Testis (tissue), 2 donors: ENCODE data around the gene CACNA2D3.

Experiments used
- POLR2A ChIP-seq: fragments of 450-650 bp; IDR thresholded peaks from one replicate; pipeline ENCODE4 v1.6.1; 2017; ENCODE audit warnings: antibody characterized with exemption, mild to moderate bottlenecking, moderate library complexity
- TF ChIP-seq, protein P1 (sequence below), 3 experiments: fragments of 450-650 bp in 2 of 3; fragments of 200-600 bp in 1 of 3; sonication (generic) in 1 of 3; IDR thresholded peaks; one replicate each; pipeline ENCODE4 v1.5.1; 2016 to 2019; ENCODE audit warnings: antibody characterized with exemption in 3 of 3, mild to moderate bottlenecking in 2 of 3, moderate library complexity in 1 of 3

DNA sequence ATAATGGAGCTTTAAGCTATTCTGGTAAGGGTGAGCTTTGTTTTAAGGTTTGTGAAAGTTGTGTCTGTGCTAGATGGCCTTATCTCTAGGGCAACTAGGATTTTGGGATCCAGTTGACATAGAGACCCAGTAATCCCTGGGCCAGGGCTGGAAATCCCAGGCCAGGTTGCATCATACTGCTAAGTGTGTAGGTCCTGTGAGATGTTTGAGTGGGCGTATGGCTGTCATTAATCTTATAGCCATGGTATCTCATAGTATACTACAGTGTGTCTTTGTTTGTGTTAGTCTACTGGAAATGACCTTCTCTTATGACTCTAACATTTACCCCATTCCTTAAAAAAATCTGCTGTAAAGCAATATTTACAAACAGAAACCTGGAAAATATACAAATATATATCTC lies 151.4 kb downstream of the CACNA2D3 start:
- TF ChIP-seq POLR2A: no peak
- TF ChIP-seq, protein P1, sequence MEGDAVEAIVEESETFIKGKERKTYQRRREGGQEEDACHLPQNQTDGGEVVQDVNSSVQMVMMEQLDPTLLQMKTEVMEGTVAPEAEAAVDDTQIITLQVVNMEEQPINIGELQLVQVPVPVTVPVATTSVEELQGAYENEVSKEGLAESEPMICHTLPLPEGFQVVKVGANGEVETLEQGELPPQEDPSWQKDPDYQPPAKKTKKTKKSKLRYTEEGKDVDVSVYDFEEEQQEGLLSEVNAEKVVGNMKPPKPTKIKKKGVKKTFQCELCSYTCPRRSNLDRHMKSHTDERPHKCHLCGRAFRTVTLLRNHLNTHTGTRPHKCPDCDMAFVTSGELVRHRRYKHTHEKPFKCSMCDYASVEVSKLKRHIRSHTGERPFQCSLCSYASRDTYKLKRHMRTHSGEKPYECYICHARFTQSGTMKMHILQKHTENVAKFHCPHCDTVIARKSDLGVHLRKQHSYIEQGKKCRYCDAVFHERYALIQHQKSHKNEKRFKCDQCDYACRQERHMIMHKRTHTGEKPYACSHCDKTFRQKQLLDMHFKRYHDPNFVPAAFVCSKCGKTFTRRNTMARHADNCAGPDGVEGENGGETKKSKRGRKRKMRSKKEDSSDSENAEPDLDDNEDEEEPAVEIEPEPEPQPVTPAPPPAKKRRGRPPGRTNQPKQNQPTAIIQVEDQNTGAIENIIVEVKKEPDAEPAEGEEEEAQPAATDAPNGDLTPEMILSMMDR (IDR thresholded peaks at IDR 0.05): no peak
